Measurements from ENCODE around the gene TEAD3.
"Not testable (repeated sequence)": the region's sequence is repeated elsewhere in the genome, so short reads cannot be mapped to it uniquely, and the experiment has no call there.

The TEAD3 gene

DNA sequence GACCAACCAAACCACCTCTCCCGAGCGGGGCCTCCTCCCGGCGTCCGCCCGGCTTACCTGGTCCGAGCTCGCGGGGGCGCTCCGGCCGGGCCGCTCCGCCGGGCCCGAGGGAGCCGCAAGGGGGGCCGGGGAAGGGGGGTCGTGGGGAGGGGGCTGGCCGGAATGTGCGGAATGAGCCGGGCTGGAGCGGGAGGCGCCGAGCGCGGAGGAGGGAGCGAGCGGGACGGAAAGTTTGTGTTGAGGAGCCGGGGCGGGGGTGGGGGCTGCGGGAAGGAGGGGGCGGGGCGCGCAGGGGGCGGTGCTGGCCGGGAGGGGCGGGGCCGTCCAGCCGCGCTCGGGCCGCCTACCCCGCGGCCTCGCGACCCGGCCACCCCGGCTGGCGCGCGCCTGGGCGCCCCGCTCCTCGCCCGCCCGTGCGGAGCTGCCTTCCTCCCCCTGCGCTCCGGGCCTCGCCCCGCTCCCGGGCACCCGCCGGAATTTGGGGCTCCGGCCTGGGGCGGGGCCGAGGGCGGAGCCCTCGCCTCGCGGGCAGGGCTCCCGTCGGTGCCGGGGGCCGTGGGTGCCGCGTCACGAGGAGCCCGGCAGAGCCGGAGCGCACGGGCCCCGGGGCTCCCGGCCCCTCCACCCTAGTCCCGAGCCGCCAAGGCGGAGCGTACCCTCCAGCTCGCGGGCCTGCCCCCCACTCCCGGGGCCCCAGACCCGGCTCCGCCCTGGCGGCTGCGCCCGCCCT lies at the start of gene TEAD3:
TEAD3 (minus strand) TSS at position 239 of the 730 bp plus-strand sequence.
- Mint-ChIP-seq H3K4me1 (ENCODE audit: low read depth) (peaks cover 18% of the 10 kb centered on the region), H3K27ac (peak within 1 kb of the TSS; percentile 85), H3K4me3 (peak within 1 kb of the TSS; percentile 85), H3K36me3 (no peaks in the 10 kb centered on the region), H3K27me3 (peaks cover 3% of the 10 kb centered on the region), H3K9me3 (ENCODE audit: low read depth) (no peaks in the 10 kb centered on the region)

DNA sequence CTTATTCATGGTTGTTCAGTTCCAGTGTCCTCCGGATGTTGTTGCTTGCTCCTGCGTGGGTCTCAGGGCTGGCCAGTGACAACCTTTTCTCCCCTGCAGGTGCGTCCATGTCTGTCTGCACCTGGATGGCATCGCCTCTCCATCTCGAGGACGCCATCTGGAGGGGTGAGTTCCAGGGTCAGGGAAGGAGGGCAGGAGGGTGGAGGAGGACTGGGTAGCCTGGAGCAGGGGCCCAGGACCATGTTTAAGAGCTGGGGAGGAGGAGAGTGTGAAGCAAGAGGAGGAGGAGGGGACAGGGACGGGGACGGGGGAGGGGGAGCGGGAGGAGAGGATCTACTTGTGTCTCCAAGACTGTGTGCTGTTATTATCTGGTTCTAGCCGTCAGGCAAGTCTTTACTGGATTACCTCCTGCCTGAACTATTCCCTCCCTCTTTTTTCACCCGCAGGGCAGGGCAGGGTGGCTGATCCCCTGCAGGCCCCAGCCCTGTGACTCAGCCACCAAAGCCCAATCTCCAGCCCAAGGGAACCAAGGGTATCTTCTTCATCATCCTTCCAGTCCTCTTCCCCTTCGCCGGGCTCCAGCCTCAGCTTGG lies 48.0 kb upstream of the TEAD3 start:
- no peaks in the 10 kb centered on the region for H3K27me3 Mint-ChIP-seq
- peaks cover 2% of the 10 kb centered on the region for H3K36me3 Mint-ChIP-seq

GRCh38 chr6:35543459-35544193 lies 46.7 kb upstream of the TEAD3 start:
- H3K27me3 Mint-ChIP-seq, result no peaks in the 10 kb centered on the region
- no peak overlapping the region for H3K27ac Mint-ChIP-seq
- no peaks in the 10 kb centered on the region for H3K4me1 Mint-ChIP-seq (ENCODE audit: low read depth)
- H3K4me3 Mint-ChIP-seq, result no peak overlapping the region
- H3K9me3 Mint-ChIP-seq (ENCODE audit: low read depth), result peaks cover 6% of the 10 kb centered on the region
- H3K36me3 Mint-ChIP-seq, result peaks cover 2% of the 10 kb centered on the region

More for the DNA sequence above, 48.0 kb upstream of the TEAD3 start:
- Mint-ChIP-seq H3K4me3 (no peak overlapping the region), H3K27ac (no peak overlapping the region), H3K4me1 (ENCODE audit: low read depth) (no peaks in the 10 kb centered on the region), H3K9me3 (ENCODE audit: low read depth) (peaks cover 6% of the 10 kb centered on the region)

DNA sequence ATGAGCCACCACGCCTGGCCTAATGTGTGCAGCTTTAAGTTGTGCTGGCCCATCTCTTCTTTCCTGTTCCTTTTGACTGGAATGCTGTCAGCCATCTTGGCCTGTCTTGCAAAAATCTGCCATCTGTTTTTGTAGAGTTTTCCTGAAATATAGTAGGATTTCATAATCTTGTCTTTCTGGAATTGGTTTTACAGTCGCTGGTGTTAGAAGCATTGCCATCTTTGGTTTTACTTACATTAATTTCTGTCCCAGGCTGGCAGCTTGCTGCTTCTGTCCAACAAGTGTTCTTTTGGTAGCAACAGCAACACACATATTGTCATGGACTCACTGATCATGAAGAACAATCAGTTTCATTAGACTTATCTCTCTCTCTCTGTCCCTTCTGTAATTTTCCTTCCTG lies 45.0 kb upstream of the TEAD3 start:
- Mint-ChIP-seq H3K27me3 (no peaks in the 10 kb centered on the region), H3K27ac (no peak overlapping the region), H3K9me3 (ENCODE audit: low read depth) (peaks cover 6% of the 10 kb centered on the region), H3K4me1 (ENCODE audit: low read depth) (no peaks in the 10 kb centered on the region), H3K36me3 (peaks cover 2% of the 10 kb centered on the region), H3K4me3 (no peak overlapping the region)

DNA sequence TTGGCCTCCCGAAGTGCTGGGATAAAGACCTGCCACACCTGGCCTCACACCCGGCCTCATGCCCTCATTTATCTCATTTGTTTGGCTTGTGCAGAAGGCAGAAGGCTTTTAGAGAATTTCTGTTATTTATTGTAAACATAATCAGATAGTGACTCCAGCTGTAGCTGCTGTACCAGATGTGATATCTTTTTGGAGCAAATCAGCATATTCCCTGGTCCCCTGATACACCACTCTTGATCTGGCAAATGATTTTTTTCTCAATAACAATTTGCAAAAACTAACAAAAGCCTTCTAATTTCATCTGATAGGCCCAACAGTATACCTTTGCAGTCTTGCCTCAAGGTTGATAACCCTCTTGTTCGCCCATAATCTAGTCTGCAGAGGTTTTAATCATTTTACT lies 42.3 kb upstream of the TEAD3 start:
- H3K4me1 Mint-ChIP-seq (ENCODE audit: low read depth), result peaks cover 7% of the 10 kb centered on the region
- no peak overlapping the region for H3K4me3 Mint-ChIP-seq
- H3K9me3 Mint-ChIP-seq (ENCODE audit: low read depth), result peaks cover 6% of the 10 kb centered on the region
- H3K36me3 Mint-ChIP-seq, result peaks cover 4% of the 10 kb centered on the region
- H3K27ac Mint-ChIP-seq, result no peak overlapping the region
- peaks cover 2% of the 10 kb centered on the region for H3K27me3 Mint-ChIP-seq

- not testable (repeated sequence) for H3K36me3 Mint-ChIP-seq; H3K27me3 Mint-ChIP-seq; H3K27ac Mint-ChIP-seq; H3K9me3 Mint-ChIP-seq (ENCODE audit: low read depth); H3K4me1 Mint-ChIP-seq (ENCODE audit: low read depth); H3K4me3 Mint-ChIP-seq
These were observed 39.0 kb upstream of the TEAD3 start for GRCh38 chr6:35535847-35536246.

GRCh38 chr6:35534407-35535170 lies 37.7 kb upstream of the TEAD3 start:
- no peaks in the 10 kb centered on the region for H3K9me3 Mint-ChIP-seq (ENCODE audit: low read depth)
- no peak overlapping the region for H3K27ac Mint-ChIP-seq
- no peak overlapping the region for H3K4me3 Mint-ChIP-seq
- peaks cover 3% of the 10 kb centered on the region for H3K36me3 Mint-ChIP-seq
- peaks cover 9% of the 10 kb centered on the region for H3K4me1 Mint-ChIP-seq (ENCODE audit: low read depth)
- H3K27me3 Mint-ChIP-seq, result peaks cover 2% of the 10 kb centered on the region

- no peak overlapping the region for H3K27ac Mint-ChIP-seq
- peaks cover 2% of the 10 kb centered on the region for H3K27me3 Mint-ChIP-seq
- peaks cover 9% of the 10 kb centered on the region for H3K4me1 Mint-ChIP-seq (ENCODE audit: low read depth)
- no peaks in the 10 kb centered on the region for H3K9me3 Mint-ChIP-seq (ENCODE audit: low read depth)
- no peak overlapping the region for H3K4me3 Mint-ChIP-seq
- H3K36me3 Mint-ChIP-seq, result peaks cover 3% of the 10 kb centered on the region
These were observed 37.1 kb upstream of the TEAD3 start for GRCh38 chr6:35533981-35534380.

DNA sequence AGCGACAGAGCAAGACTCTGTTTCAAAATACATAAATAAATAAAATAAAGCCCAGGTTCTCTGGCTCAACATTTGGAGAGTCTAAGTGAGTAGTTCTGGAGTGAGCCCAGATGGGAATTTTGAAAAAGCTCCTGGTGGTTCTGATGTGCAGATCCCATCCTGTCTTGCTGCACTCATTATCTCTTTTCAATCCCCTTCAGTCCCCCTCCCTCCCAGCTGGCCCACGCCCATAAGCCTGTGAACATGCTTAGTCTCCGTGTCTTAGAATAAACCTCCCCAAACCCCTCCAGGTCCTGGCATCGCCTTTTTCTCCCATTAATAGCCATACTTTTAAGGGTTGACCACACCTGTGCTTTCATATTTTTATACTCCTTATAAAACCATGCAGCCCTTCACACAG lies 35.2 kb upstream of the TEAD3 start:
- Mint-ChIP-seq H3K27me3 (peaks cover 2% of the 10 kb centered on the region), H3K36me3 (peaks cover 3% of the 10 kb centered on the region), H3K9me3 (ENCODE audit: low read depth) (no peaks in the 10 kb centered on the region), H3K4me3 (no peak overlapping the region), H3K27ac (no peak overlapping the region), H3K4me1 (ENCODE audit: low read depth) (peaks cover 9% of the 10 kb centered on the region)

- Mint-ChIP-seq H3K27me3 (no peaks in the 10 kb centered on the region), H3K4me1 (ENCODE audit: low read depth) (peaks cover 15% of the 10 kb centered on the region), H3K9me3 (ENCODE audit: low read depth) (no peaks in the 10 kb centered on the region), H3K36me3 (no peaks in the 10 kb centered on the region), H3K27ac (no peak overlapping the region), H3K4me3 (no peak overlapping the region)
These were observed 27.6 kb upstream of the TEAD3 start for GRCh38 chr6:35524380-35525020.

GRCh38 chr6:35522660-35523658 lies 26.1 kb upstream of the TEAD3 start:
- no peaks in the 10 kb centered on the region for H3K27me3 Mint-ChIP-seq
- H3K27ac Mint-ChIP-seq, result no peak overlapping the region
- H3K9me3 Mint-ChIP-seq (ENCODE audit: low read depth), result no peaks in the 10 kb centered on the region
- peaks cover 15% of the 10 kb centered on the region for H3K4me1 Mint-ChIP-seq (ENCODE audit: low read depth)
- no peaks in the 10 kb centered on the region for H3K36me3 Mint-ChIP-seq
- H3K4me3 Mint-ChIP-seq, result peak overlapping the region; percentile 73

GRCh38 chr6:35522151-35522550 lies 25.3 kb upstream of the TEAD3 start:
- H3K27ac Mint-ChIP-seq, result no peak overlapping the region
- H3K36me3 Mint-ChIP-seq, result no peaks in the 10 kb centered on the region
- H3K4me3 Mint-ChIP-seq, result peak overlapping the region; percentile 56
- H3K4me1 Mint-ChIP-seq (ENCODE audit: low read depth), result peaks cover 15% of the 10 kb centered on the region
- H3K27me3 Mint-ChIP-seq, result no peaks in the 10 kb centered on the region
- no peaks in the 10 kb centered on the region for H3K9me3 Mint-ChIP-seq (ENCODE audit: low read depth)

GRCh38 chr6:35521235-35521634 lies 24.4 kb upstream of the TEAD3 start:
- Mint-ChIP-seq H3K4me1 (ENCODE audit: low read depth) (peaks cover 15% of the 10 kb centered on the region), H3K9me3 (ENCODE audit: low read depth) (no peaks in the 10 kb centered on the region), H3K27ac (no peak overlapping the region), H3K27me3 (no peaks in the 10 kb centered on the region), H3K36me3 (no peaks in the 10 kb centered on the region), H3K4me3 (no peak overlapping the region)
